Stimulated activated CD4-positive, alpha-beta T cell treated with anti-CD3 and anti-CD28 coated beads, Interleukin-2, amount 100 ng/mL, for 24 hours (primary cell): ENCODE results near the gene LRRFIP2.
"Not testable (repeated sequence)": the region's sequence is repeated elsewhere in the genome, so short reads cannot be mapped to it uniquely, and the experiment has no call there.

Experiments
- DNase-seq, 2 donors: peaks; one replicate each; pipeline ENCODE4 v3.0.0-alpha.2; 2020

Gene LRRFIP2

DNA sequence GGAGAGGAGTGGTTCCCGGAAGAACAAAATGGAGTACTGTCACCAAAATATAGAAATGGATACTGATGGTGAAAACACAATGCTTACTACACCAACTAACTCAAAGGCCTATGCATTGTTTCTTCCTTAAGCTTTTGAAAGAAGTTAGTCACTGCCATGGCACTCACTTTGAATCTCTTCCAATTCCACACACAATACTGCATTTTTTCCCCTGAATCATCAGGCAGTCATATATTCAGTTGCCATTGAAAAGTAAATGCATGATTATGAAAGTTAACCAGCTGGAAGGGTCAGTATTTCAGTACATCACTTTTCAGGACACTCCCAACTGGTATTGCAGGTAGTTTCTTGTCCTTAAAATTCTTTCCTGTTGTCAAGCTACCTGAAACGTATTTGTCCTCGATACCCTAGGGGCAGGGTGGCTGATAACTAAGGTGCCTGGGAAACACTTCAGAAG is 9.0 kb upstream of the LRRFIP2 start:
- no peak for DNase-seq

DNA sequence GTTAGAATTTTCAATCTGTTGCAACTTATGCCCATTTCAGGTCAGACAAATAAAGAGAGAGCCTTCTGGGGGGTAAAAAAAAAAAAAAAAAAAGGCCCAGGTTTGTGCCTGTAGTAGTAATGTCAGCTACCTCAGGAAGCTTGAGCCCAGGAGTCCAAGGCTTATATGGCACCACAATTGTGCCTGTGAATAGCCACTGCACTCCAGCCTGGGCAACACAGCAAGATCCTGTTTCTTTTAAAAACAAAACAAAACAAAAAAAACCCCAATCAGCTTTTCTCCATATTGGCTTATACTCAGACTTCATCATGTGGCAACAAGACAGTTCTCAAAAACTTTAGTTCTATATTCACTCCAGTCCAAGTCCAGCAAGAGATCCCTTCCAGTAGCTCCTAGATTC is 8.4 kb upstream of the LRRFIP2 start:
- DNase-seq, result no peak

DNA sequence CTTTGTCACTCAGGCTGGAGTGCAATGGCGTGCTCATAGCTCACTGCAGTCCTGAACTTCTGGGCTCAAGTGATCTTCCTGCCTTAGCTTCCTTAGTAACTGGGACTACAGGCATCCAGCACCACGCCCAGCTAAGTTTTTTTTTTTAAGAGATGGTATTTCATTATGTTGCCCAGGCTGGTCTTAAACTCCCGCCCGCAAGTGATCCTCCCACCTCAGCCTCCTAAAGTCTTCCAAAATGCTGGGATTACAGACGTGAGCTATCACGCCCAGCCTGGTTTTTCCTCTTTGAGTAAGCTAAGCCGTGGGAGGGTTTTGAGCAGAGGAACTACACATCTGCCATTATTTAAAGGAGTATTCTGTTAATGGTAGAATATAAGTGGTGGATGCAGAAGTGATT is 7.4 kb upstream of the LRRFIP2 start:
- no peak for DNase-seq

DNA sequence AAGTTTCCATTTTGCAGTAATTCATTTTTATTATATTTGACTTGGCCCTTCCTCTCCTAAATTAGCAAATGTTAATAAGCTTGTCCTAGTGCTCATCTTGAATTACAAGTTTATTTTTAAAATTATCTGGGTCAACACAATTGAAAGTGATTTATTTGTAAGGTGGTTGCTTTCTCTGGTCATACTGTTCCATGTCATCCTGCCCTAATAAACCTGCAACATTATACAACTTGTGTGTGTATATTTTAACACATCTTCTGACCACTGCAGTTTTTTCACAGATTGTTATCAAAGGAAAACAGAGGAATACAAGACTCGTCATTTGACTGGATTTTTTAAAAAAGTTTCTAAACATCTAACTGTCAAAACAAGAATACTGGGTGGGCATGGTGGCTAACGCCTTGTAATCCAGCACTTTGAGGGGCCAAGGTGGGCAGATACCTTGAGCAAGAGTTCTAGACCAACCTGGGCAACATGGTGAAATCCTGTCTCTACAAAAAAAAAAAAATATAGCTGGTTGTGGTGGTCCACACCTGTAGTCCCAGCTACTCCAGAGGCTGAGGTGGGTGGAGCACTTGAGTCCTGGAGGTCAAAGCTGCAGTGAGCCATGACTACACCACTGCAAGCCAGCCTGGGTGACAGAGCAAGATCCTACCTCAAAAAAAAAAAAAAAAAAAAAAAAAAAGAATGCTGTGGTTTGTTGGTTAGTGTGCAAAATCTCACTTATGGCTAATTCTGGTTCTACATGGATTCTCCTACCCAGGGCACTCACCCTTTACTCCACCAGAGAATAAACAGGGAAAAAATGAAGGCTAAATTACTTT is 5.0 kb upstream of the LRRFIP2 start:
- DNase-seq, result no peak

DNA sequence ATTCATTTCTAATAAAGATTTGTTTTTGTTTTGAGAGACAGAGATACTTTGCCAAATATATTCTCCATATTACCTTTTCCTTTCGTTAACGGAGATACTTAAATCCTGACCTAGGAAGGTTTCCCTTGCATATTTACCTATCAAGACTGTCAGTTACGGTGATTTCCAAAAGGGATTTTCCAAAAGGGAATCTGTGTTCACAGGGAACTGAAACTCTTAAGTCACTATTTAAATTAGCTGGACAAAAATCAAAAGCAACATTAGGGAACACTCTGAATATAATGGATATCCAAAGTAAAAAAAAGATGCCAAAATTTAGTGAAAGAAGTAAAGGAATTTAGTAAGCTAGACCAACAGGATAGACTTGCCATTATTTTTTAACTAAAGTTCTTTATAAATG is 576 bp downstream of the LRRFIP2 start:
- DNase-seq, result no peak

DNA sequence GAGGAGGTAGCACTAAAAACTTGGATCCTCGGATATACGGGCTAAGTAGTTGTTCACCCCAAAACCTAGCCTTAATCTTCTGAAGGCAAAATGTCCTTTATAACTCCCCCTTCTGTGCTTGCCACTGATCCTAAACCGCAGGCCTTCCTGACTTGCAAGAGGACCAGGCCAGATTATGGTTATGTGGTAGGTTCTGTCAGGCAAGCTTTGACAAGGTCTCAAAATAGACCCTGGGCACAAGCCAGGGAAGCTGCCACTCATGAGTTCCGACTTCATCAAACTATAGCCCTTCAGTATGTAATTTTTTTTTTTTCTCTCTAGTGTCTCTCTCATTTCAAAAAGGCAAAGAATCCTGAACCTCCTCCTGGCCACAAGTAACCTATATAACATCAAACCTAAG is 3.2 kb downstream of the LRRFIP2 start:
- DNase-seq, result no peak

DNA sequence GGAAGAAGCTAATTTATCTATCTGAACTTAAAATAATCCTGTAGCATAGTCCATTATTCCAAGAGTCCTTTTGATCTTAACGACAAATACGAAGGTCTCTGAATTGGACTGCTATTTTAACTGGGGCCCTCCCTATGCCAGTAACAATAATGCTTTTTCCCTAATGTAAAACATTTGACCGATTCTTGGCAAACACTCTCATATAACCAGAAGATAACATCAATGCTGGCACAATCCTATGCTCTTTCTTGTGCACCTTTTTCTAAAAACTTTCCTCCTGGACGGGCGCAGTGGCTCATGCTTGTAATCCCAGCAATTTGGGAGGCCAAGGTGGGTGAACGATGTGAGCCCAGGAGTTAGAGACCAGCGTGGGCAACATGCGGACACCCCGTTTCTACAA is 3.9 kb downstream of the LRRFIP2 start:
- no peak for DNase-seq

DNA sequence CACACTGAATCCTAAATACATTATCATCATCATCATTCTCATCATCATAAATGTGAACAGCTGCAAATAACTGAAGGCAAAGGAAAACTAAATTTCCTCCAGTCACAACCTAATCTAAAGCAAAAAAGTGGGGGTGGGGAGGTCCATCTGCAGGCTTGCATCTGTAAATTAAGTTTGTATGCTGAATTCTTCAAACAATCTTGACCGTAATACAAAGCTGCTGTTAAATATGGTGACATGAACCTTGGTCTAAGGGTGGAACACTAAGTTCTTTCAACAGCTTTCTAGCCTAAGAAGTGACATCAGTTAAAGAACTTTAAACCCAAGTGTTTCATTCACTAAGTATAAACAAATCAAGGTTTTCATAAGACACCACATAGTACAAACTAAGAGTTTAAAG is 4.3 kb downstream of the LRRFIP2 start:
- DNase-seq, result no peak

DNA sequence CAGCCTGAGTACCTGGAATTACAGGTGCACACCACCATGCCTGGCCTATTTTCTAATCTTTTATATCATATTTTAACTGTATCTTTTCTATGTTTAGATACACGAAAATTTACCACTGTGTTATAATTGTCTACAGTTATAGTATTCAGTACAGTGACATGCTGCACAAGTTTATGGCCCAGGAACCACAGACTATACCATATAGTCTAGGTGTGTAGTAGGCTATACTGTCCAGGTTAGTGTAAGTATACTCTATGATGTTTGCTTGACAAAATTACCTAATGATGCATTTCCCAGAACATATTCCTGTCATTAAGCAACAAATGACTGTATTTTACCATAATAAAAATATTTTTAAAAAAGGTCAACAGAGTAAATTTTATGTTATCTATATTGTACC is 5.5 kb downstream of the LRRFIP2 start:
- no peak for DNase-seq

DNA sequence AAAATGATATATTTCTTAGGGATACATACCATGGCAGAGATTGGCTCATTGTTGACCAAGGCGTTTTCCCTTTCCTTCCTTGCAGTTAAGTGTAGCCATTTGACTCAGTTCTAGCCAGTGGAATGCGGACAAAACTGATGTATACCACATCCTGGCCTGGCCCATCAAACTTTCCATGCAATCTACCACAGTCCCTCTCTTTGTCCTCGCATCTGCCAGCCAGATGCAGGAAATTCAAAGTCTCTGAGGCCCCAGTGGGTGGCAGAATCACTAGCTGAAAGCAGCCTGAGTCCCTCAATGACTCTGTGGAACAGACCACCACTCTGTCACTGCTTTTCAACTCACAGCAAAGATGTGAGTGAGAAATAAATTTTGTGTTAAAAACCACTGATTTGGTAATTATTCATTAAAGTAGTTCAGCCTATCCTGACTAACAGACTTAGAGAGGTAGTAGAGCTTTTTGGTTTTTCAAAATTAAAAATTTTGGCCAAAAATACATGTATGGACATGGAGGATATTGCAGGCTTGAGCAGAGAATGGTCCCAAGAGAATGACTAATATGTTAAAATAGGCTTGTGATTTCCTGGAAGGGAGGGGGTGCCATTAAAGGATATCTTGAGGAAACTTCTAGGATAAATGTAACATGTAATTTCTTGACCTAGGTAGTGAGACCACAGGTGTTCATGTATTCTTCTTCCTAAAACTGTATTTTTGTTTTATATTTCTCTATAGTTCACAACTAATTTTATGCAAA is 10.9 kb downstream of the LRRFIP2 start:
- DNase-seq, result peak; percentile 23 to 42

DNA sequence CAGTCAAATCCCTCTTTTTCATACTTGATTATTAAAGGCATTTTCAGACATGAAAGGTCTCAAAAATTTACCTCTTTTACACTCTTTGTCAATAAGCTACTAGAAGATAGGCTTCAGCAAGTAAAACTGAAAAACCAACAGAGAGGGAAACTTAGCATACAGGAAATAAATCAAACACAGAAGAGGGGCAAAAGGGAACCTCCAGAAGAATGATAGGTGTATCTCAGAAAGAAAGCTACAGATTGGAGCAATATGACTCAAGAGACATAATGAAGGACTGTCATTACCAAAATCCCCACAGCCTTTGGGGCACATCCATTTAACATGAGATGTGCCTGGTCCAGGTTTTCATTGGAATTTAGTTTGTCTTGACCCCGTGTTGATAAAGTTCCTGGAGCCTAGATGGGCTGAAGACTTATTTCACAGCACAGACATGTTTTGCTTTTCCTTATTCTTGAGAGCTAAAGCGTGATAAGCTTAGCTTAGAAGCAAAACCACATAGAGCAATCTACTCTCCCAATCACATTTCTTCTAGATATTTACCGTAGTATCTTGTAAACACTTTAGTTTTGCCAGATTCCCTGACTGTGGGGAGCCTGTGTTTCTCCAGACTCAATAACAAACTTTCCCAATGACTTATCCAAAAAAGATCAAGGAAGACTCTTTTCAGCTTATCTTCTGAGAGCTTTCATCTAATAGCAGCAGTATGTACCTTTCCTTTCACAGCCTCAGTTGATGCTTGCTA is 11.7 kb downstream of the LRRFIP2 start:
- no peak for DNase-seq

DNA sequence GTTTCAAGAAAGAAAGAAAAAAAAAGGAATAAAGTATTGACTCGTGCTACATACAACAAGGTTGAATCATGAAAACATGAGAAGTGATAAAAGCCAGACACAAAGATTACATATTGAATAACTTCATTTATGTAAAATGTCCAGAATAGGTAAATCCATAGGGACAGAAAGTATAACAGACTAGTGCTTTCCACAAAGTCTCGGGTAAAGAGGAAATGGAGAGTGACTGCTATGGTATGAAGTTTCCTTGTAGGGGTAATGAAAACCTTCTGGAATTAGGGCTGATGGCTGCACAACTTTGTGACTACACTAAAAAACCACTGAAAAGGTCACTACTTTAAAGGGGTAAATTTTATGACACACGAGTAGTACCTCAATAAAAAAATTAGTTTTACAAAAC is 13.0 kb downstream of the LRRFIP2 start:
- no peak for DNase-seq

DNA sequence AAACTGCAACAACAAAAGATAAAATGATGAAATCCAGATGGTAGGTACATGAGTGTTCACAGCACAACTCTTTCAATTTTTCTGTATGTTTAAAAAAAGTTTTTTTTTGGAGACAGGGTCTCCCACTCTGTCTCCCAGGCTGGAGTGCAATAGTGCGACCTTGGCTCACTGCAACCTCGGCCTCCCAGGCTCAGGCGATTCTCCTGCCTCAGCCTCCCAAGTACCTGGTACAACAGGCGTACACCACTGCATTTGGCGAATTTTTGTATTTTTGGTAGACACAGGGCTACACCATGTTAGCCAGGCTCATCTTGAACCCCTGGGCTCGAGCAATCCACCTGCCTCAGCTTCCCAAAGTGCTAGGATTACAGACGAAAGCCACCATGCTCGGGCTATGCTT is 18.6 kb downstream of the LRRFIP2 start:
- DNase-seq, result no peak

DNA sequence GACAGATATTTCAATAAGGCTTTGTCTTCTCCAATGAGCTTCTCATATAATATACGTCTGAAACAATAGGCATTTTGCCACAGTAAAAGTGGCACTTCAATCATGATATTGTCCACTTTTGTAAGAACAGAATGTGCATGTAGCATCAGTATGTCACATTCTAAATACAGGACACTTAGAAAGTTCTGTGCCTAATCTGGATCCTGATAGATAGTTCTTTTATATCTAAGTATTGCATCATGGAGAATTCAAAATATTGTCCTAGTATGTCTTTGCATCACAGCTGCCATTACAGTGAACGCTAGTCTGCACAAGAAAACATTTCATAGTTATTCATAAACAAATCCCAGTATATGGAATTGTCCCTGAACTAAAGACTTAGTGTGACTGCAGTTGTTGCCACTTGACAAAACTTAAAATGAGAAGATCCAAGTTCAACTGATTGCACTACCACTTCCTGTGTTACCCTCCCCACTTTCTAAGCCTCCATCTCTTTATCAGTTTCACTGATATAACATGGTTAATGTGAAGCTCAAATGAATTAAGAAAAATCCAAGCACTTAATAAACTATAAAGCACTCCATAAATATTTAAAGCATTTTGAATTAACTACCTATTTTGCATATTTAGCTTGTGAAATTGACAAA is 19.6 kb downstream of the LRRFIP2 start:
- no peak for DNase-seq

DNA sequence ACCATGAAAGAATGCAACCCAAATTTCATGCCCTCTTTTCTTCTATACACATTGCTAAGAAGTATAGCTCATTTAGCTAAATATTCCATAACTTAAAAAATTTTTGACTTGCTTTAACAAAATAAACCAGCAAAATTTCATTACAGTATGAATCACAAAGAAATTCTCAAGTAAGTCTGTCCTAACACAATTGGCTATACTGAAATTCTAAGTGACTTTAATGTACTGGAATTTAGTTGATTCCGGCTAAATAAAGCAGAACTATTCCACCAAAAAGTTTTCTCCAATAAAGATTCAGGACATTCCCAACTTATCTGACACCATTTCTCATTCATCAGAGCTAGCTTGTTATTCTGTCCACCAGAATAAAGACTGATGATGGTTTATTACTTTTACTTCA is 23.8 kb downstream of the LRRFIP2 start:
- no peak for DNase-seq

DNA sequence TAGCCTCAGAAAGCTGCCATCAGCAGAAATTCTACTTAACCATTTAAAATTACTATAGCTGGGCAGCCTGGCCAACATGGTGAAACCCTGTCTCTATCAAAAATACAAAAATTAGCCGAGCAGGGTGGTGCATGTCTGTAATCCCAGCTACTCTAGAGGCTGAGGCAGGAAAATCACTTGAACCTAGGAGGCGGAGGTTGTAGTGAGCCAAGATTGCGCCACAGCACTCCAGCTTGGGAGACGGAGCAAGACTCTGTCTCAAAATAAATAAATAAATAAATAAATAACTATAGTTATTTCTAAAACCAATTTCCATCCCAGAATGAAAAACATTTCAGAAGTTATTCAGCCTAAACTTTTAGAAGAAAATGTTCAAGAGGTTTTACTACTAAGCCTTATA is 25.1 kb downstream of the LRRFIP2 start:
- no peak for DNase-seq

DNA sequence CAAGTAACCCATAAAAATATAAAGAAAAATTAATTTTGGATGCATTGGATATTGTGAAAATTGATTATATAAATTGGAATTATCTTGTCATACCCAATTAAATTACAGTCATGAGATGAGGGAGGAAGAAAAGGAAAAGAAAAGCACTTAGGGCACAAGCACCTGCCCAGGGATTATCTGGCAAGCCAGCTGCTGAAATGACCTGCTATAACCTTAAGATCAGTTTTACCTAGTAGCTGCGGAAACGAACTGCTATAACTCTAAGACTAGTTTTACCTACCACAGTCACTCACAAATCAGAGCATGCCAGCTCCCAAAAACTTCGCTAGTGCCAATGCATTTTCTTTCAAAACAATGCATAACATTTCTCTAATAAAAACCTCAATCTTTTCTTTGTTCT is 26.2 kb downstream of the LRRFIP2 start:
- DNase-seq, result no peak

DNA sequence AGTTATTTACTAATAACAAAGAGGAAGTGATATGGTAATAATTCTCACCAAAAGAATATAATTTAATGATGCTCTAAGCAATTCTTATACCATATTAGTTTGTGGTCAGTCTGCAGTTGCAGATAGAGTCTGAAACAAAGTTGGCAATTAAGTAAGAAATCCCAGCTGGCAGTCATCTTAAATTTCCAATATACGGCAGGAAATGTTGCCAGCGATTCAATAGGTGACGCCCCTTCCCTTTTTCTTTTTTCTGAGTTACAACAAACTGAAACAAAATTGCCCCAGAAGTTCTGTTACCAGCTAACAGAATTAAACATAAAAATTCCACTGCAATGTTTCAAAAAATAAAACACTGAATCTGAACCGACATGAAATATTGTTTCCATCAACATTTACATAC is 26.7 kb downstream of the LRRFIP2 start:
- no peak for DNase-seq

DNA sequence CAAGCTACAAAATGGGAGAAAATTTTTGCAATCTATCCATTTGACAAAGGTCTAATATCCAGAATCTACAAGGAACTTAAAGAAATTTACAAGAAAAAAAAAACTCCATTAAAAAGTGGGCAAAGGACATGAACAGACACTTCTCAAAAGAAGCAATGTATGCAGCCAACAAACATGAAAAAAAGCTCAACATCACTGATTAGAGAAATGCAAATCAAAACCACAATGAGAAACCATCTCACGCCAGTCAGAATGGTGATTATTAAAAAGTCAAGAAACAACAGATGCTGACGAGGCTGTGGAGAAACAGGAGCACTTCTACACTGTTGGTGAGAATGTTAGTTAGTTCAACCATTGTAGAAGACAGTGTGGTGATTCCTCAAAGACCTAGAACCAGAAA is 27.5 kb downstream of the LRRFIP2 start:
- not testable (repeated sequence) for DNase-seq

DNA sequence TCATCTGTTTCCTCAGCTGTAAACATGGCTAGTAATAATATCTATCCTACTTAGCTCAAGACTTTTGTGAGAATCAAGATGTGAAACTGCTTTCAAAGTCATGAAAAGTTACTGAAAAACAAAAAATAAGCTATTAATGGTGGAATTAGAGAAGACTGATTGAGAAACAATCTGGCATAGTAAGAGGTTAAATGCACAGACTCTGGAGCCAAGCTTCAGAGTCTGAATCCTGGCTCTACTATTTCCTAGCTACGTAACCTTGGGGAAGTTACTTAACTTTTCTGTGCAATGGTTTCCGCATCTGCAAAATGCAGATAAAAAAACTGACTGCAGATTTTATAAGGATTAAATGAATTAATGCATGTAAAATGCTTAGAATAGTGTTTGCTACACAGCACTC is 28.8 kb downstream of the LRRFIP2 start:
- no peak for DNase-seq

DNA sequence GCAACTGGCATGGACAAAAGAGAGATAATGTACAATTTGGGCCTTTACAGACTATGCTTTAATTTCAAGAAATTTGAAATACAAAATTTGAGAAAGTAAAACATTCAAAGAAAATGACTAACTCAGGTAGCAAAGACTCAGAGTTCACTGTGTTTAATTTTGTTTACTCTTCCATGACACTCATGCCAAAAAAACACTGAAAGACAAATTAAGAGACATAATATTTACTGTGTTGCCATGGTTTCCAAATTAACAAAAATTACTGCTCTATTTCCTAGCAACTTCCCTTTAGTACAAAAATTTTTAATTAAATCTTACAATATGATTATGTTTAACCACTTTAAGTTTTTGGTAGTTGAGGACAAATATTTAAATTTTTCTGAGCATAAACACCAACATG is 29.6 kb downstream of the LRRFIP2 start:
- DNase-seq, result no peak

DNA sequence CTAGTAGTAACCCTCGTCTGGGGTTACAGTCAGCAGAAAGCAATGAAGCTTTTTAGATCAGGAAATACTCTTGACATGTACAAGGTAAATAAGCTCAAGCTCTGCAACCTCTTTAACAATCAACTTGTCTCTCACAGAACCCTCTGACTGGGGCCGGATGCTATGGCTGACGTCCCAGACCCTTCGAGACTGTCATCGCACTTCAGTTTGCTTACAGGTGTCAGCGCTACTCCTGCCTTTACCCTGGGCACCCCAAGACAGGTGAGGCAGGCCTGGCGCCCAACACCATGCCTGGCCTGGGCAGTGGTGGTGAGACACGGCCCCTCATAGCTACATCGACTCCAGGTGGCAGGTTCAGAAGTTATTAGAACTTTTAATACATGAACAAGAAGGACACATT is 30.6 kb downstream of the LRRFIP2 start:
- no peak for DNase-seq

DNA sequence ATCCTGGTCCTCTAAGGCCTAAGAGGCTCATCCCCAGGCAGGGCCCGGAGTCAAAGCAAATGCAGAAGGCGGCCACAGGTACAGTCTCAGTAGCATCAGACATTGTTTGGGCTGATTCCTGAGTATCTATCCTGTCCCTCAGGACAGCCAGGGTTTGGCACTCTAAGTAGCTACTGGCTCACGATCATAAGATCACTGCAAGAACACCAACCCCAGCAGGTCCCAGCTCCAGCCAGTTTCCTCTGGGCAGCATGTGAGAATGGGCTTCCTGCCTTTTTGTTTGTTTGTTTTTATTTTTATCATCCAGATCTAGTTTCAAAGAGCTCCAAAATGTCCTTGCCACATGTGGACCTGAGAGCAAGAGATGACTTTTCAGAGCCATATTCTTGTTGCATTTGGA is 32.7 kb downstream of the LRRFIP2 start:
- DNase-seq, result no peak
